Right cardiac atrium (tissue), 5 donors: ENCODE measurements around the gene NT5C. TPM values are rescaled to one million over a fixed set of nuclear protein-coding genes. Genes with fewer than 3 reads are reported as not detected.

Experiments
- ATAC-seq, 2 donors: fragments of 200-7000 bp; cut with Tn5 transposase; one replicate each; pipeline versions ENCODE4 v1.8.0 to v1.9.1; 2020; ENCODE audit warnings: moderate library complexity in 2 of 2, mild to moderate bottlenecking in 1 of 2
- DNase-seq, 3 donors: peaks; one replicate each; pipeline ENCODE4 v3.0.0-alpha.2; 2020
- H3K27ac ChIP-seq: one replicate; pipeline ENCODE4 v1.5.1; 2013; ENCODE audit warnings: mild to moderate bottlenecking, low read length, control low read depth, moderate library complexity
- H3K27me3 ChIP-seq: one replicate; pipeline ENCODE4 v1.6.1; 2013; ENCODE audit not compliant: control insufficient read depth, insufficient read depth
- H3K4me1 ChIP-seq: one replicate; pipeline ENCODE4 v1.6.1; 2013; ENCODE audit warnings: low read length; ENCODE audit not compliant: control insufficient read depth, insufficient read depth
- H3K4me3 ChIP-seq: one replicate; pipeline ENCODE4 v1.5.1; 2013; ENCODE audit warnings: low read length, control low read depth
- H3K9me3 ChIP-seq: one replicate; pipeline ENCODE4 v1.6.1; 2013; ENCODE audit warnings: low read length; ENCODE audit not compliant: control insufficient read depth
- WGBS: extraction: QIAGEN DNeasy Blood & Tissue Kit; methylation state at CpG from one replicate; pipeline ENCODE4 v1.1.7; 2013; 5-methylcytosine and 5-hydroxymethylcytosine counted together
- intact Hi-C, 4 donors: fragments of 100-400 bp; cut with DNase I; formaldehyde crosslinking; loops; one replicate each; pipeline versions ENCODE4 v1.11.0 to v1.14.0; 2022 to 2023
- polyA plus RNA-seq: library from polyadenylated mRNA; stranded (reverse); fragments of 200-250 nt; gene quantifications from one replicate; pipeline ENCODE4 v1.2.3, GENCODE V29; 2013
- total RNA-seq, 4 donors: library from RNA; stranded (reverse); fragmentation: NEBNext Ultra II Directional; extraction: Animal tissue kit (Norgen Biotek cat#: 25700); gene quantifications; one replicate each; pipeline ENCODE4 v1.2.1, GENCODE V29; 2021
- donor health status: healthy with polysubstance abuse.
- donor health status: DM: no; HTN: yes; CAD: no.
- donor health status: DM: no; HTN: no; CAD: no.
- donor health status: DM: no; HTN: yes; CAD: no; lungs with severe emphysema.
- donor health status: DM: yes; HTN: yes; CAD: no.

NT5C gene
- total and polyA plus RNA-seq, 5 donors: 29.1 to 37.5 (median 35.0) TPM

GRCh38 chr17:75090871-75091854, 40.4 kb downstream of the NT5C start:
- Histone ChIP-seq H3K27ac (peak overlapping the region; percentile 69), H3K9me3 (no peaks in the 10 kb centered on the region), H3K4me1 (peaks cover 6% of the 10 kb centered on the region), H3K27me3 (no peaks in the 10 kb centered on the region), H3K4me3 (no peak overlapping the region)
- intact Hi-C loops: no loop called here
- 39% methylated on average over 19 of the region's 19 CpGs for WGBS
- DNase-seq: peak; percentile 65 to 88 (median 79)
- peak; percentile 7 to 25 for ATAC-seq

- intact Hi-C loops: no loop called here
- Histone ChIP-seq H3K27ac (peak overlapping the region; percentile 88), H3K27me3 (no peaks in the 10 kb centered on the region), H3K4me1 (peaks cover 6% of the 10 kb centered on the region), H3K4me3 (peak overlapping the region; percentile 30), H3K9me3 (no peaks in the 10 kb centered on the region)
- 69% methylated on average over 11 of the region's 11 CpGs for WGBS
- ATAC-seq (peak; percentile 8 to 62), DNase-seq (peak in 2 of 3 donors; percentile 65 to 69)
These were observed 42.8 kb downstream of the NT5C start for GRCh38 chr17:75088465-75089417.

- WGBS: 3% methylated on average over 69 of the region's 69 CpGs
These were observed 43.7 kb downstream of the NT5C start, which contains the start of gene SLC16A5 for GRCh38 chr17:75087558-75088453. SLC16A5 (plus strand) TSS chr17:75087954; CDS start chr17:75093637, 5,683 bp downstream.

GRCh38 chr17:75087182-75087557, 44.4 kb downstream of the NT5C start:
- WGBS: 68% methylated on average over 12 of the region's 12 CpGs
- Histone ChIP-seq H3K27me3 (no peaks in the 10 kb centered on the region), H3K4me1 (peaks cover 6% of the 10 kb centered on the region), H3K4me3 (peak overlapping the region; percentile 30), H3K9me3 (no peaks in the 10 kb centered on the region), H3K27ac (peak overlapping the region; percentile 88)
- DNase-seq: no peak
- intact Hi-C loops: no loop called here
- ATAC-seq: no peak

More at GRCh38 chr17:75087558-75088453, 43.7 kb downstream of the NT5C start, which contains the start of gene SLC16A5:
- intact Hi-C loops: no loop called here
- peak within 1 kb of the TSS; percentile 30 for H3K4me3 ChIP-seq
- ATAC-seq (peak; percentile 90 to 94), DNase-seq (peak; percentile 92 to 97 (median 97))
- peak within 1 kb of the TSS; percentile 88 for H3K27ac ChIP-seq
- H3K9me3 ChIP-seq: no peaks in the 10 kb centered on the region
- peaks cover 6% of the 10 kb centered on the region for H3K4me1 ChIP-seq
- no peaks in the 10 kb centered on the region for H3K27me3 ChIP-seq

- peaks cover 6% of the 10 kb centered on the region for H3K4me1 ChIP-seq
- 79% methylated on average over 15 of the region's 15 CpGs for WGBS
- no peak overlapping the region for H3K4me3 ChIP-seq
- ATAC-seq: no peak
- intact Hi-C loops: no loop called here
- H3K27me3 ChIP-seq: no peaks in the 10 kb centered on the region
- H3K9me3 ChIP-seq: no peaks in the 10 kb centered on the region
- H3K27ac ChIP-seq: no peak overlapping the region
- no peak for DNase-seq
These were observed 44.9 kb downstream of the NT5C start for GRCh38 chr17:75086496-75087181.

GRCh38 chr17:75084039-75084660, 47.4 kb downstream of the NT5C start:
- ATAC-seq (peak; percentile 3 to 4), DNase-seq (no peak)
- 51% methylated on average over 14 of the region's 14 CpGs for WGBS
- no peaks in the 10 kb centered on the region for H3K27me3 ChIP-seq
- intact Hi-C loops: no loop called here
- peaks cover 5% of the 10 kb centered on the region for H3K4me1 ChIP-seq
- H3K4me3 ChIP-seq: no peak overlapping the region
- H3K9me3 ChIP-seq: no peaks in the 10 kb centered on the region
- peak overlapping the region; percentile 19 for H3K27ac ChIP-seq

- ATAC-seq (no peak), DNase-seq (no peak)
- no peaks in the 10 kb centered on the region for H3K9me3 ChIP-seq
- intact Hi-C loops: no loop called here
- peaks cover 6% of the 10 kb centered on the region for H3K4me1 ChIP-seq
- H3K27me3 ChIP-seq: no peaks in the 10 kb centered on the region
- 82% methylated on average over 6 of the region's 6 CpGs for WGBS
- H3K27ac ChIP-seq: no peak overlapping the region
- H3K4me3 ChIP-seq: no peak overlapping the region
These were observed 48.9 kb downstream of the NT5C start for GRCh38 chr17:75082683-75083082.

- Histone ChIP-seq H3K9me3 (no peaks in the 10 kb centered on the region), H3K4me3 (no peak overlapping the region), H3K4me1 (peaks cover 5% of the 10 kb centered on the region), H3K27ac (no peak overlapping the region), H3K27me3 (no peaks in the 10 kb centered on the region)
- 72% methylated on average over 13 of the region's 13 CpGs for WGBS
- ATAC-seq (no peak), DNase-seq (peak in 1 of 3 donors; percentile 15)
- intact Hi-C loops: no loop called here
These were observed 49.7 kb downstream of the NT5C start for GRCh38 chr17:75081611-75082540.
